H1 (cell line): ENCODE data around the gene SVIL. TPM values are rescaled to one million over a fixed set of nuclear protein-coding genes. Genes with fewer than 3 reads are reported as not detected.

Source experiments
- CTCF ChIA-PET: fragments of 300-600 bp; sonication (Branson Sonifier 250); formaldehyde crosslinking; loops from one replicate; lab custom pipeline; 2021; ENCODE audit not compliant: partially characterized antibody; lab: Charles Lee
- POLR2A ChIA-PET: fragments of 300-600 bp; sonication (Branson Sonifier 250); formaldehyde crosslinking; loops from one replicate; lab custom pipeline; 2021; ENCODE audit warnings: inconsistent platforms; ENCODE audit not compliant: partially characterized antibody; lab: Charles Lee
- DNase-seq, 2 experiments: peaks; one replicate each; pipeline versions ENCODE4 v3.0.0 to v3.0.0-alpha.2; 2010 to 2022; ENCODE audit warnings: low spot score in 2 of 2, low read depth in 1 of 2, mixed read lengths in 1 of 2
- FAIRE-seq: peaks from 2 replicates; lab custom pipeline; 2011; peaks lifted over from hg19 to GRCh38; lab: Jason Lieb, UNC
- H2AFZ ChIP-seq: 2 replicates; pipeline ENCODE4 v1.8.1; 2012; ENCODE audit warnings: low read length, inconsistent platforms
- H2AK5ac ChIP-seq: 2 replicates; pipeline ENCODE4 v1.6.1; 2013; ENCODE audit warnings: low read depth, low read length
- H2BK120ac ChIP-seq: replicated peaks from 2 replicates; pipeline ENCODE3; 2013; ENCODE audit warnings: low read depth, low read length, inconsistent platforms
- H2BK12ac ChIP-seq: 2 replicates; pipeline ENCODE4 v1.6.1; 2013; ENCODE audit warnings: low read depth, low read length
- H2BK15ac ChIP-seq: 2 replicates; pipeline ENCODE4 v1.6.1; 2013; ENCODE audit warnings: low read length
- H2BK20ac ChIP-seq: 2 replicates; pipeline ENCODE4 v1.6.1; 2013; ENCODE audit warnings: low read length
- H2BK5ac ChIP-seq: 2 replicates; pipeline ENCODE4 v1.6.1; 2013; ENCODE audit warnings: low read depth, low read length
- H3K14ac ChIP-seq: 2 replicates; pipeline ENCODE4 v1.6.1; 2013; ENCODE audit warnings: inconsistent platforms; ENCODE audit not compliant: insufficient read length
- H3K18ac ChIP-seq: 2 replicates; pipeline ENCODE4 v1.6.1; 2013; ENCODE audit warnings: low read length; ENCODE audit errors: extremely low read depth
- H3K23ac ChIP-seq: 2 replicates; pipeline ENCODE4 v1.6.1; 2013; ENCODE audit warnings: inconsistent platforms; ENCODE audit not compliant: insufficient read length
- H3K23me2 ChIP-seq: 2 replicates; pipeline ENCODE4 v1.6.1; 2013; ENCODE audit warnings: low read depth, low read length
- H3K27ac ChIP-seq: 2 replicates; pipeline ENCODE4 v1.6.1; 2011; ENCODE audit warnings: low read depth, low read length, inconsistent platforms
- H3K27me3 ChIP-seq, 4 experiments: replicated peaks in 1 of 4; 1 replicate in 1 of 4; 2 replicates in 3 of 4; pipeline versions ENCODE4 v1.6.1 to v1.8.1; 2011 to 2013; ENCODE audit warnings: low read length in 3 of 4, mild to moderate bottlenecking in 3 of 4, inconsistent platforms in 2 of 4, mixed read lengths in 2 of 4, moderate library complexity in 1 of 4; ENCODE audit not compliant: control insufficient read depth in 3 of 4, insufficient read depth in 3 of 4; ENCODE audit errors: extremely low read depth in 1 of 4
- H3K36me3 ChIP-seq, 4 experiments: 2 replicates each; pipeline versions ENCODE4 v1.6.1 to v1.8.1; 2011 to 2013; ENCODE audit warnings: mild to moderate bottlenecking in 4 of 4, low read length in 3 of 4, moderate library complexity in 2 of 4, control low read depth in 1 of 4, inconsistent platforms in 1 of 4; ENCODE audit not compliant: insufficient read depth in 4 of 4, control insufficient read depth in 2 of 4
- H3K4ac ChIP-seq: replicated peaks from 2 replicates; pipeline ENCODE3; 2013; ENCODE audit warnings: low read length, low read depth, mixed read lengths, inconsistent platforms; ENCODE audit not compliant: insufficient read length
- H3K4me1 ChIP-seq, 4 experiments: replicated peaks in 1 of 4; 1 replicate in 1 of 4; 2 replicates in 3 of 4; pipeline versions ENCODE4 v1.6.1 to v1.8.1; 2011 to 2013; ENCODE audit warnings: low read length in 3 of 4, inconsistent platforms in 2 of 4, mixed read lengths in 1 of 4; ENCODE audit not compliant: insufficient read depth in 4 of 4, control insufficient read depth in 3 of 4
- H3K4me2 ChIP-seq, 2 experiments: 2 replicates each; pipeline versions ENCODE4 v1.6.1 to v1.8.1; 2011 to 2013; ENCODE audit warnings: low read depth in 2 of 2, low read length in 2 of 2, control low read depth in 1 of 2, inconsistent platforms in 1 of 2, mild to moderate bottlenecking in 1 of 2; ENCODE audit not compliant: insufficient read depth in 1 of 2
- H3K4me3 ChIP-seq, 4 experiments: fragments of 200-600, 300-600 bp in 1 of 4; sonication (generic), shearing (Covaris generic), sonication (Bioruptor Twin) in 1 of 4; 2 replicates each; pipeline versions ENCODE4 v1.5.1 to v1.8.1; 2011 to 2016; ENCODE audit warnings: low read length in 4 of 4, low read depth in 3 of 4, control low read depth in 2 of 4, inconsistent platforms in 2 of 4, mild to moderate bottlenecking in 2 of 4, mixed read lengths in 1 of 4, moderate library complexity in 1 of 4; ENCODE audit not compliant: insufficient read depth in 2 of 4; ENCODE audit errors: extremely low read depth in 1 of 4
- H3K56ac ChIP-seq: replicated peaks from 2 replicates; pipeline ENCODE3; 2013; ENCODE audit warnings: low read depth, mild to moderate bottlenecking, mixed read lengths, low read length, inconsistent platforms; ENCODE audit not compliant: insufficient read length
- H3K79me1 ChIP-seq: 2 replicates; pipeline ENCODE4 v1.6.1; 2013; ENCODE audit warnings: low read depth, low read length, control low read depth
- H3K79me2 ChIP-seq, 2 experiments: 2 replicates each; pipeline versions ENCODE4 v1.6.1 to v1.8.1; 2012 to 2013; ENCODE audit warnings: low read length in 2 of 2, mild to moderate bottlenecking in 2 of 2, inconsistent platforms in 1 of 2; ENCODE audit not compliant: insufficient read depth in 2 of 2, control insufficient read depth in 1 of 2
- H3K9ac ChIP-seq, 4 experiments: replicated peaks in 1 of 4; 1 replicate in 1 of 4; 2 replicates in 3 of 4; pipeline versions ENCODE4 v1.6.1 to v1.8.1; 2011 to 2013; ENCODE audit warnings: low read depth in 3 of 4, low read length in 3 of 4, control low read depth in 2 of 4, mild to moderate bottlenecking in 2 of 4, moderate library complexity in 2 of 4, inconsistent platforms in 1 of 4; ENCODE audit errors: extremely low read depth in 1 of 4
- H3K9me3 ChIP-seq, 2 experiments: 2 replicates each; pipeline versions ENCODE4 v1.6.1 to v1.8.1; 2012 to 2013; ENCODE audit warnings: mild to moderate bottlenecking in 2 of 2, moderate library complexity in 2 of 2, control low read depth in 1 of 2, inconsistent platforms in 1 of 2, low read depth in 1 of 2, low read length in 1 of 2, mixed read lengths in 1 of 2; ENCODE audit not compliant: insufficient read depth in 2 of 2
- H4K20me1 ChIP-seq, 2 experiments: replicated peaks in 1 of 2; 2 replicates each; pipeline versions ENCODE3 to v1.8.1; 2011 to 2013; ENCODE audit warnings: inconsistent platforms in 2 of 2, low read length in 2 of 2, mild to moderate bottlenecking in 1 of 2; ENCODE audit not compliant: insufficient read depth in 2 of 2, control insufficient read depth in 1 of 2
- H4K5ac ChIP-seq: 2 replicates; pipeline ENCODE4 v1.6.1; 2013; ENCODE audit warnings: low read length, low read depth, mixed read lengths, inconsistent platforms; ENCODE audit not compliant: insufficient read length
- H4K8ac ChIP-seq: 2 replicates; pipeline ENCODE4 v1.8.0; 2013; ENCODE audit warnings: mild to moderate bottlenecking, moderate library complexity, low read length, inconsistent platforms; ENCODE audit not compliant: insufficient read depth; ENCODE audit errors: extremely low read depth
- H4K91ac ChIP-seq: replicated peaks from 2 replicates; pipeline ENCODE3; 2013; ENCODE audit warnings: low read length, mixed read lengths, inconsistent platforms; ENCODE audit not compliant: insufficient read length
- EZH2 ChIP-seq: fragments of 200-600 bp; sonication (generic); IDR thresholded peaks from 2 replicates; pipeline ENCODE4 v1.7.1; 2012; ENCODE audit warnings: low read depth, mild to moderate bottlenecking, moderate library complexity, low read length, inconsistent platforms; ENCODE audit not compliant: severe bottlenecking
- GABPA ChIP-seq: IDR thresholded peaks from 2 replicates; pipeline ENCODE4 v1.6.1; 2011; ENCODE audit warnings: mild to moderate bottlenecking, low read length, moderate library complexity, borderline replicate concordance; ENCODE audit not compliant: insufficient read depth
- POLR2AphosphoS5 ChIP-seq: IDR thresholded peaks from 2 replicates; pipeline ENCODE4 v1.6.1; 2011; ENCODE audit warnings: low read depth, low read length
- POU5F1 ChIP-seq: IDR thresholded peaks from 2 replicates; pipeline ENCODE4 v1.6.1; 2011; ENCODE audit warnings: low read depth, mild to moderate bottlenecking, low read length, moderate library complexity
- RXRA ChIP-seq: IDR thresholded peaks from 2 replicates; pipeline ENCODE4 v1.6.1; 2011; ENCODE audit warnings: low read depth, mild to moderate bottlenecking, low read length, moderate library complexity; ENCODE audit not compliant: insufficient read depth
- SIX5 ChIP-seq: IDR thresholded peaks from 2 replicates; pipeline ENCODE4 v1.6.1; 2011; ENCODE audit warnings: mild to moderate bottlenecking, low read depth, low read length
- TAF1 ChIP-seq: IDR thresholded peaks from 2 replicates; pipeline ENCODE4 v1.6.1; 2011; ENCODE audit warnings: mild to moderate bottlenecking, low read depth, low read length
- TAF7 ChIP-seq: optimal IDR thresholded peaks from 2 replicates; pipeline ENCODE3; 2011; ENCODE audit warnings: low read depth, mild to moderate bottlenecking, inconsistent platforms, low read length, moderate library complexity, borderline replicate concordance
- WGBS, 2 experiments: shearing (Covaris generic) in 1 of 2; methylation state at CpG; one replicate each; pipeline versions ENCODE4 v1.1.6 to v1.1.7; 2013 to 2015; ENCODE audit warnings: low lambda C conversion rate in 2 of 2, mixed read lengths in 2 of 2, inconsistent platforms in 1 of 2, low coverage in 1 of 2, missing lambda C conversion rate in 1 of 2; ENCODE audit not compliant: insufficient replicate concordance in 2 of 2, insufficient coverage in 1 of 2, insufficient read length in 1 of 2; ENCODE audit errors: extremely low coverage in 1 of 2, missing lambda C conversion rate in 1 of 2; 5-methylcytosine and 5-hydroxymethylcytosine counted together
- polyA plus RNA-seq, 7 experiments: library from polyadenylated mRNA; depleted of rRNA in 3 of 7; stranded (reverse) in 5 of 7; unstranded in 2 of 7; fragments of >200 nt in 5 of 7; fragments of 200-250 nt in 2 of 7; gene quantifications; 1 replicate in 5 of 7; 2 replicates in 1 of 7; 4 replicates in 1 of 7; pipeline versions ENCODE4 v1.2.1 to v1.2.3, GENCODE V29; 2011 to 2013; ENCODE audit warnings: missing spikeins in 2 of 7, mixed read lengths in 2 of 7
- total RNA-seq: library from RNA; stranded (reverse); fragmentation: NEBNext Ultra II Directional; extraction: Animal tissue kit (Norgen Biotek cat#: 25700); gene quantifications from 2 replicates; pipeline ENCODE4 v1.2.1, GENCODE V29; 2021

Gene SVIL
- total and polyA plus RNA-seq, 2 of the 8 experiments (the other 6 are each of a cell fraction or from before 2014, with no cell fraction given): 4.7 to 15.4 TPM

DNA sequence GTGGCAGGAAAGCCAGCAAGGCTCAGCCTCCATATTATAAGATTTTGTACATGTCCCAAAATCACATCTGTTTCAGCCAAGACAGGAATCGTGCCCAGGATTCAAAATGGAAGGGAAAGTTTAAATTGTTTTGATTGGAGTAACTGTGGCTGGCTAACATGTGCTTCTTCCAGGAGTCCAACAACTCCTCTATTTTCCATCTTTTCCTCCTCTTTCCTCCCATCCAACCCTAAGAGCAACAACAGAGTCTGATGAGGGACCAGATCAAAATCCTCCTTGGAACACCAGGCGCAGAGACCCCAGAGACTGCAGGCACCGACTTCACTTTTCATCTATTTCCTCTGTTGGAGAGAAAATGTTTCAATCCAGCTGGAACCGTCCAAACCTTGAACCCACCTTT is 36.0 kb upstream of the SVIL start:
- no peak overlapping the region for H3K9ac ChIP-seq

More for the DNA sequence above, 36.0 kb upstream of the SVIL start:
- H3K27me3 ChIP-seq: no peaks in the 10 kb centered on the region
- no peak for TF ChIP-seq TAF7
- no peak for TF ChIP-seq POU5F1
- no peak for TF ChIP-seq GABPA
- TF ChIP-seq RXRA: no peak
- no peak for TF ChIP-seq SIX5
- no peak for TF ChIP-seq EZH2
- TF ChIP-seq TAF1: no peak
- TF ChIP-seq POLR2AphosphoS5: no peak
- H2BK5ac ChIP-seq: no peak overlapping the region
- no peak overlapping the region for H3K4me3 ChIP-seq
- H2AK5ac ChIP-seq: 0 out of 2 replicates have a peak overlapping the region, but pooled peaks have one; percentile 46
- H3K14ac ChIP-seq: no peak overlapping the region
- FAIRE-seq: no peak
- H3K79me2 ChIP-seq: no peaks in the 10 kb centered on the region
- H2BK15ac ChIP-seq: no peak overlapping the region
- no peak overlapping the region for H2BK20ac ChIP-seq
- no peak overlapping the region for H4K5ac ChIP-seq
- H3K27ac ChIP-seq: no peak overlapping the region
- H4K8ac ChIP-seq: no peak overlapping the region
- no peak overlapping the region for H3K18ac ChIP-seq
- H3K79me1 ChIP-seq: 0 out of 2 replicates have a peak, but pooled peaks cover 2% of the 10 kb centered on the region
- H2AFZ ChIP-seq: no peak overlapping the region
- peaks cover 13 to 18% of the 10 kb centered on the region in 2 experiments for H3K9me3 ChIP-seq
- 86% methylated on average over 4 of the region's 4 CpGs; no CpG with 5 or more reads in 1 of the 2 experiments for WGBS, 2 experiments
- no peak for DNase-seq
- peaks cover 2 to 7% (median 5%) of the 10 kb centered on the region in 4 experiments; a peak in 4 of 7 replicates for H3K4me1 ChIP-seq
- no peak overlapping the region for H2BK120ac ChIP-seq
- no peak overlapping the region for H3K4ac ChIP-seq
- H4K91ac ChIP-seq: no peak overlapping the region
- H2BK12ac ChIP-seq: no peak overlapping the region
- CTCF ChIA-PET: no interaction called here
- H3K36me3 ChIP-seq: peaks cover 0 to 10% (median 1%) of the 10 kb centered on the region in 4 experiments; a peak in 2 of 8 replicates
- no peak overlapping the region for H3K4me2 ChIP-seq
- H3K23me2 ChIP-seq: no peaks in the 10 kb centered on the region
- H3K56ac ChIP-seq: no peak overlapping the region
- POLR2A ChIA-PET: no interaction called here
- H3K23ac ChIP-seq: no peak overlapping the region
- no peaks in the 10 kb centered on the region for H4K20me1 ChIP-seq
